Keratinocyte (primary cell): ENCODE data around the gene SLC25A5. TPM values are rescaled to one million over a fixed set of nuclear protein-coding genes. Genes with fewer than 3 reads are reported as not detected.
A peak's percentile ranks its signal among the peaks of the same experiment; 100 is the strongest.

Experiments used
- DNase-seq: peaks from one replicate; pipeline ENCODE4 v3.0.0-alpha.2; 2011; ENCODE audit warnings: low read depth, missing footprints, low spot score
- FAIRE-seq: peaks from 2 replicates; lab custom pipeline; 2011; peaks lifted over from hg19 to GRCh38; lab: Jason Lieb, UNC
- H2AFZ ChIP-seq: 2 replicates; pipeline ENCODE4 v1.6.0; 2012; ENCODE audit warnings: low read length, control low read depth, inconsistent platforms; ENCODE audit not compliant: control insufficient read depth
- H3K27ac ChIP-seq: 2 replicates; pipeline ENCODE4 v1.5.1; 2011; ENCODE audit warnings: low read length; ENCODE audit not compliant: control insufficient read depth, insufficient read depth
- H3K27me3 ChIP-seq: 3 replicates; pipeline ENCODE4 v1.6.0; 2011; ENCODE audit warnings: low read length; ENCODE audit not compliant: control insufficient read depth, insufficient read depth; ENCODE audit errors: extremely low read depth
- H3K36me3 ChIP-seq, 2 experiments: 2 replicates in 1 of 2; 3 replicates in 1 of 2; pipeline ENCODE4 v1.5.1; 2011; ENCODE audit warnings: low read length in 2 of 2, mild to moderate bottlenecking in 1 of 2; ENCODE audit not compliant: control insufficient read depth in 2 of 2, insufficient read depth in 2 of 2; ENCODE audit errors: extremely low read depth in 1 of 2
- H3K4me1 ChIP-seq: 3 replicates; pipeline ENCODE4 v1.5.1; 2011; ENCODE audit warnings: low read length; ENCODE audit not compliant: control insufficient read depth, insufficient read depth; ENCODE audit errors: extremely low read depth
- H3K4me2 ChIP-seq: 3 replicates; pipeline ENCODE4 v1.6.0; 2011; ENCODE audit warnings: low read depth, low read length; ENCODE audit not compliant: control insufficient read depth, insufficient read depth; ENCODE audit errors: extremely low read depth
- H3K4me3 ChIP-seq, 3 experiments: fragments of 200-600 bp in 1 of 3; sonication (generic) in 1 of 3; 2 replicates in 2 of 3; 3 replicates in 1 of 3; pipeline ENCODE4 v1.5.1; 2011 to 2016; ENCODE audit warnings: low read length in 3 of 3, mild to moderate bottlenecking in 3 of 3, control low read depth in 2 of 3, inconsistent platforms in 1 of 3, low read depth in 1 of 3, mixed read lengths in 1 of 3, mixed run types in 1 of 3, moderate library complexity in 1 of 3; ENCODE audit not compliant: control insufficient read depth in 2 of 3, insufficient read depth in 2 of 3; ENCODE audit errors: extremely low read depth in 1 of 3
- H3K79me2 ChIP-seq: 2 replicates; pipeline ENCODE4 v1.6.0; 2012; ENCODE audit warnings: low read length; ENCODE audit not compliant: control insufficient read depth, insufficient read depth
- H3K9ac ChIP-seq: 3 replicates; pipeline ENCODE4 v1.6.0; 2011; ENCODE audit warnings: low read length; ENCODE audit not compliant: control insufficient read depth, insufficient read depth; ENCODE audit errors: extremely low read depth
- H3K9me1 ChIP-seq: 3 replicates; pipeline ENCODE4 v1.6.0; 2011; ENCODE audit warnings: low read length; ENCODE audit not compliant: control insufficient read depth, insufficient read depth; ENCODE audit errors: extremely low read depth
- H3K9me3 ChIP-seq: 2 replicates; pipeline ENCODE4 v1.5.1; 2012; ENCODE audit warnings: low read depth, low read length; ENCODE audit not compliant: control insufficient read depth
- H4K20me1 ChIP-seq: 3 replicates; pipeline ENCODE4 v1.6.0; 2011; ENCODE audit warnings: low read length; ENCODE audit not compliant: control insufficient read depth, insufficient read depth; ENCODE audit errors: extremely low read depth
- CTCF ChIP-seq, 3 experiments: IDR thresholded peaks in 1 of 3; conservative IDR thresholded peaks in 1 of 3; optimal IDR thresholded peaks in 1 of 3; 2 replicates in 2 of 3; 3 replicates in 1 of 3; pipeline versions ENCODE3 to v1.5.1; 2011; ENCODE audit warnings: low read length in 3 of 3, mild to moderate bottlenecking in 3 of 3, moderate library complexity in 2 of 3, control low read depth in 1 of 3, inconsistent platforms in 1 of 3; ENCODE audit not compliant: insufficient read depth in 2 of 3; ENCODE audit errors: extremely low read depth in 1 of 3
- EZH2 ChIP-seq: IDR thresholded peaks from one replicate; pipeline ENCODE4 v1.6.1; 2012; ENCODE audit warnings: inconsistent platforms, mild to moderate bottlenecking, low read length, moderate library complexity
- dilution Hi-C: fragments of 300-500 bp; cut with MboI; formaldehyde crosslinking; loops from one replicate; pipeline ENCODE4 v1.7.0; 2020; ENCODE audit warnings: low sequenced_read_pairs; ENCODE audit not compliant: extremely low pct_ligation_motif_present
- polyA plus RNA-seq, 5 experiments: library from polyadenylated mRNA; depleted of rRNA in 3 of 5; stranded (reverse) in 3 of 5; stranded (forward) in 1 of 5; unstranded in 1 of 5; fragments of >200 nt; gene quantifications; 1 replicate in 1 of 5; 2 replicates in 3 of 5; 3 replicates in 1 of 5; pipeline versions ENCODE4 v1.2.1 to v1.2.3, GENCODE V29; 2011 to 2012; ENCODE audit warnings: missing spikeins in 2 of 5, low read depth in 1 of 5, low replicate concordance in 1 of 5

Gene SLC25A5
- polyA plus RNA-seq, 1 donor (not counting 4 experiments of a cell fraction or from before 2014, with no cell fraction given): 447 TPM

- H3K27ac ChIP-seq: peak overlapping the region; percentile 83
- H3K4me1 ChIP-seq: peaks cover 42% of the 10 kb centered on the region
- no peak overlapping the region for H2AFZ ChIP-seq
- no peaks in the 10 kb centered on the region for H4K20me1 ChIP-seq
- DNase-seq: no peak
- H3K9ac ChIP-seq: no peak overlapping the region
- FAIRE-seq: no peak
- no peaks in the 10 kb centered on the region for H3K9me3 ChIP-seq
- H3K36me3 ChIP-seq: no peaks in the 10 kb centered on the region
- H3K9me1 ChIP-seq: no peaks in the 10 kb centered on the region
- dilution Hi-C loops: no loop called here
- no peaks in the 10 kb centered on the region for H3K27me3 ChIP-seq
- no peak overlapping the region for H3K4me3 ChIP-seq
- peak overlapping the region; percentile 40 for H3K4me2 ChIP-seq
- TF ChIP-seq CTCF (optimal IDR thresholded peaks at IDR 0.05 in 1 of 3, IDR thresholded peaks at IDR 0.05 in 1 of 3, conservative IDR thresholded peaks at IDR 0.05 in 1 of 3; ENCODE audit: extremely low read depth in 1 of 3, insufficient read depth in 2 of 3, low read length in 3 of 3): no peak
- no peak for TF ChIP-seq EZH2
- no peaks in the 10 kb centered on the region for H3K79me2 ChIP-seq
These were observed 32.0 kb downstream of the SLC25A5 start for GRCh38 chrX:119500061-119500800.

- Histone ChIP-seq H3K9ac (no peak overlapping the region), H3K4me3 (no peak overlapping the region), H4K20me1 (no peaks in the 10 kb centered on the region), H3K27ac (peak overlapping the region; percentile 83), H3K4me1 (peaks cover 33% of the 10 kb centered on the region), H3K79me2 (no peaks in the 10 kb centered on the region), H3K9me1 (no peaks in the 10 kb centered on the region), H3K9me3 (no peaks in the 10 kb centered on the region), H3K36me3 (no peaks in the 10 kb centered on the region), H3K27me3 (no peaks in the 10 kb centered on the region), H3K4me2 (no peak overlapping the region), H2AFZ (no peak overlapping the region)
- DNase-seq: no peak
- dilution Hi-C loops: no loop called here
- TF ChIP-seq EZH2 (no peak), CTCF (optimal IDR thresholded peaks at IDR 0.05 in 1 of 3, IDR thresholded peaks at IDR 0.05 in 1 of 3, conservative IDR thresholded peaks at IDR 0.05 in 1 of 3; ENCODE audit: extremely low read depth in 1 of 3, insufficient read depth in 2 of 3, low read length in 3 of 3) (no peak)
- no peak for FAIRE-seq
These were observed 33.4 kb downstream of the SLC25A5 start for GRCh38 chrX:119501511-119502148.
